IMR-90 (cell line): Measurements from ENCODE around the gene DGKZ.

Experiments used
- CEBPB ChIP-seq: IDR thresholded peaks from 2 replicates; pipeline ENCODE4 v1.6.1; 2012; ENCODE audit warnings: low read depth, low read length, improper control_type of control experiment
- CTCF ChIP-seq: conservative IDR thresholded peaks from 2 replicates; pipeline ENCODE4 v1.5.1; 2012; ENCODE audit warnings: mild to moderate bottlenecking, low read depth, low read length, improper control_type of control experiment
- POLR2A ChIP-seq: IDR thresholded peaks from 2 replicates; pipeline ENCODE4 v1.6.1; 2012; ENCODE audit warnings: mild to moderate bottlenecking, low read depth, low read length
- RAD21 ChIP-seq: IDR thresholded peaks from 2 replicates; pipeline ENCODE4 v1.6.1; 2012; ENCODE audit warnings: low read length, improper control_type of control experiment

GRCh38 chr11:46356924-46357482, 9.7 kb downstream of the DGKZ start:
- TF ChIP-seq CTCF (no peak), CEBPB (peak; percentile 99), POLR2A (no peak), RAD21 (no peak)
